ENCODE results near the gene ARL8A.

DNA sequence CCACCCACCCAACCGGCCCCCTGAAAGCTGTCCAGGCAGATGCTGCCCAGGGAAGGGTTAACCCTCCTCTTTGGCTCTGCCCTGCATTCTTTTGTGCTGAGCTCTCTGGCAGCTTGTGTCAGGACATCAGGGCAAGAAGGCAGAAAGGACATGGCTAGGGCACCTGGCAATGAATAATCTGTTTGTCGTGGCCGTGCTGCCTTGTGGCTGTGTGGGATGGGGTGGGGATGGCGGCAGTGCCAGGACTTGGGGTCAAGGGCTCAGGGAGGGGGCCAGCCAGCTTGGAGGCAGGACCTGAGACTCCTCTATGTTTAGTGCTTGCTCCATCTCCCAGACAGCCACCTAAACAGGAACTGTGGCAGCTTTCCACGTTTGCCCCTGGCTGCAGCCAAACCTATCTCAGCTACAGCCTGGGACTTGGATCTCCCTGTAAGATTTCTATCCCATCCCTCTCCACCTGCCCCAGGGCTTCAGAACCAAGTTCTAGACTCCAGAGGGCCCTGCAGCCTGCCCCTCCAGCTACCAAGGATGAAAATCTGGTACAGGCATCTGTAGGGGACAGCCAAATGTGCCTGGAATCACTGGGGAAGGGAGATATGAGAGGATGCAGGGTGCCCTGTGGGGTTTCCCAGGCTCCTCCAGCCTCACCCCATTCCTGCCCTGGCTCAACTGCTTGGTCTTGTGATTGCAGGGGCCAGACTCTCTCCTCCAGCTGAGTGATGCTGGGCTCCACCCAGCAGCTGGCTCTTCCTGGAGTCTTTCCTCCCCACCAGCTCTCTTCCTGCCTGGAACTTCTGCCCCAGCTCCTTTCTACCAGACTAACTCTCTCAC is 31.5 kb downstream of the ARL8A start:
- no peak for TF ChIP-seq EZH2 (IDR thresholded peaks at IDR 0.05; ENCODE audit: borderline replicate concordance, insufficient read depth, low read depth, low read length, poor library complexity, severe bottlenecking)
- TF ChIP-seq, protein P1, sequence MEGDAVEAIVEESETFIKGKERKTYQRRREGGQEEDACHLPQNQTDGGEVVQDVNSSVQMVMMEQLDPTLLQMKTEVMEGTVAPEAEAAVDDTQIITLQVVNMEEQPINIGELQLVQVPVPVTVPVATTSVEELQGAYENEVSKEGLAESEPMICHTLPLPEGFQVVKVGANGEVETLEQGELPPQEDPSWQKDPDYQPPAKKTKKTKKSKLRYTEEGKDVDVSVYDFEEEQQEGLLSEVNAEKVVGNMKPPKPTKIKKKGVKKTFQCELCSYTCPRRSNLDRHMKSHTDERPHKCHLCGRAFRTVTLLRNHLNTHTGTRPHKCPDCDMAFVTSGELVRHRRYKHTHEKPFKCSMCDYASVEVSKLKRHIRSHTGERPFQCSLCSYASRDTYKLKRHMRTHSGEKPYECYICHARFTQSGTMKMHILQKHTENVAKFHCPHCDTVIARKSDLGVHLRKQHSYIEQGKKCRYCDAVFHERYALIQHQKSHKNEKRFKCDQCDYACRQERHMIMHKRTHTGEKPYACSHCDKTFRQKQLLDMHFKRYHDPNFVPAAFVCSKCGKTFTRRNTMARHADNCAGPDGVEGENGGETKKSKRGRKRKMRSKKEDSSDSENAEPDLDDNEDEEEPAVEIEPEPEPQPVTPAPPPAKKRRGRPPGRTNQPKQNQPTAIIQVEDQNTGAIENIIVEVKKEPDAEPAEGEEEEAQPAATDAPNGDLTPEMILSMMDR (IDR thresholded peaks at IDR 0.05) = no peak

Data from B cell (primary cell).